CD4-positive, alpha-beta T cell (primary cell): Measurements from ENCODE around the gene OPA3. TPM values are rescaled to one million over a fixed set of nuclear protein-coding genes. Genes with fewer than 3 reads are reported as not detected.

Experiments used
- ATAC-seq: fragments of 200-7000 bp; cut with Tn5 transposase; one replicate; pipeline ENCODE4 v1.10.0; 2022; ENCODE audit warnings: mild to moderate bottlenecking; ENCODE audit not compliant: poor library complexity
- CTCF ChIA-PET: fragments of 350-600 bp; sonication (Branson Sonifier 250); formaldehyde crosslinking; loops from one replicate; lab custom pipeline; 2021; ENCODE audit warnings: antibody characterized with exemption, inconsistent platforms; lab: Charles Lee
- POLR2A ChIA-PET: fragments of 350-600 bp; sonication (Branson Sonifier 250); formaldehyde crosslinking; loops from one replicate; lab custom pipeline; 2021; ENCODE audit warnings: antibody characterized with exemption, inconsistent platforms; lab: Charles Lee
- DNase-seq, 14 experiments: peaks; one replicate each; pipeline ENCODE4 v3.0.0-alpha.2; 2013 to 2020; ENCODE audit warnings: mixed read lengths in 2 of 14
- H3K27ac ChIP-seq, 2 donors: one replicate each; pipeline versions ENCODE4 v1.5.1 to v1.7.0; 2013; ENCODE audit warnings: low read length in 2 of 2, low read depth in 1 of 2, mild to moderate bottlenecking in 1 of 2
- H3K27me3 ChIP-seq, 2 experiments: 1 replicate in 1 of 2; 2 replicates in 1 of 2; pipeline versions ENCODE4 v1.6.1 to v1.7.0; 2013; ENCODE audit warnings: low read length in 2 of 2, control low read depth in 1 of 2, mild to moderate bottlenecking in 1 of 2, moderate library complexity in 1 of 2; ENCODE audit not compliant: insufficient read depth in 2 of 2, control insufficient read depth in 1 of 2
- H3K36me3 ChIP-seq: one replicate; pipeline ENCODE4 v1.6.1; 2013; ENCODE audit warnings: low read length, control low read depth; ENCODE audit not compliant: insufficient read depth
- H3K4me1 ChIP-seq: one replicate; pipeline ENCODE4 v1.6.1; 2013; ENCODE audit warnings: low read length, control low read depth; ENCODE audit not compliant: insufficient read depth
- H3K4me3 ChIP-seq: one replicate; pipeline ENCODE4 v1.5.1; 2013; ENCODE audit warnings: mild to moderate bottlenecking, low read length, moderate library complexity
- H3K9me3 ChIP-seq, 2 experiments: 1 replicate in 1 of 2; 2 replicates in 1 of 2; pipeline versions ENCODE4 v1.6.1 to v1.7.0; 2013; ENCODE audit warnings: low read length in 2 of 2, mild to moderate bottlenecking in 2 of 2, control low read depth in 1 of 2, moderate library complexity in 1 of 2; ENCODE audit not compliant: control insufficient read depth in 1 of 2, insufficient read depth in 1 of 2
- H3K27ac Mint-ChIP-seq: one replicate; pipeline ENCODE4 v1.8.0; 2020; ENCODE audit warnings: mixed read lengths
- H3K27me3 Mint-ChIP-seq: one replicate; pipeline ENCODE4 v1.8.0; 2021; ENCODE audit warnings: mixed read lengths
- H3K36me3 Mint-ChIP-seq: one replicate; pipeline ENCODE4 v1.8.0; 2021; ENCODE audit warnings: low read depth, mixed read lengths
- H3K4me1 Mint-ChIP-seq: one replicate; pipeline ENCODE4 v1.8.0; 2021; ENCODE audit warnings: low read depth, mixed read lengths
- H3K4me3 Mint-ChIP-seq: one replicate; pipeline ENCODE4 v1.8.0; 2020; ENCODE audit warnings: mild to moderate bottlenecking, mixed read lengths
- H3K9me3 Mint-ChIP-seq: one replicate; pipeline ENCODE4 v1.8.0; 2020; ENCODE audit warnings: mixed read lengths
- CTCF ChIP-seq: fragments of 200-600 bp; IDR thresholded peaks from one replicate; pipeline ENCODE4 v1.8.0; 2022; ENCODE audit warnings: antibody characterized with exemption, mild to moderate bottlenecking
- intact Hi-C, 2 experiments: fragments of 100-400 bp; cut with DNase I in 1 of 2; cut with micrococcal nuclease in 1 of 2; formaldehyde crosslinking; loops; one replicate each; pipeline versions ENCODE4 v1.15.1 to v1.9.0; 2023 to 2025; cut with DNase I, micrococcal nuclease
- polyA plus RNA-seq, 2 donors: library from polyadenylated mRNA; unstranded; fragments of 120-200 nt; gene quantifications; one replicate each; pipeline ENCODE4 v1.2.1, GENCODE V29; 2013
- total RNA-seq, 174 experiments: library from RNA in 2 of 174; stranded (reverse) in 2 of 174; gene quantifications; one replicate each; pipeline ENCODE4 v1.2.3 and lab custom pipeline; 2021 to 2026

The OPA3 gene
- total RNA-seq (1 to 10 TPM; 3.1 to 3.2 TPM), total RNA-seq (lab: John Stamatoyannopoulos, UW) (15.7 to 56.5 (median 27.7) reads per million in 172 experiments)
- polyA plus RNA-seq (2013, experiment 1 of 2): 5.8 TPM
- polyA plus RNA-seq (2013, experiment 2 of 2): 6.5 TPM

DNA sequence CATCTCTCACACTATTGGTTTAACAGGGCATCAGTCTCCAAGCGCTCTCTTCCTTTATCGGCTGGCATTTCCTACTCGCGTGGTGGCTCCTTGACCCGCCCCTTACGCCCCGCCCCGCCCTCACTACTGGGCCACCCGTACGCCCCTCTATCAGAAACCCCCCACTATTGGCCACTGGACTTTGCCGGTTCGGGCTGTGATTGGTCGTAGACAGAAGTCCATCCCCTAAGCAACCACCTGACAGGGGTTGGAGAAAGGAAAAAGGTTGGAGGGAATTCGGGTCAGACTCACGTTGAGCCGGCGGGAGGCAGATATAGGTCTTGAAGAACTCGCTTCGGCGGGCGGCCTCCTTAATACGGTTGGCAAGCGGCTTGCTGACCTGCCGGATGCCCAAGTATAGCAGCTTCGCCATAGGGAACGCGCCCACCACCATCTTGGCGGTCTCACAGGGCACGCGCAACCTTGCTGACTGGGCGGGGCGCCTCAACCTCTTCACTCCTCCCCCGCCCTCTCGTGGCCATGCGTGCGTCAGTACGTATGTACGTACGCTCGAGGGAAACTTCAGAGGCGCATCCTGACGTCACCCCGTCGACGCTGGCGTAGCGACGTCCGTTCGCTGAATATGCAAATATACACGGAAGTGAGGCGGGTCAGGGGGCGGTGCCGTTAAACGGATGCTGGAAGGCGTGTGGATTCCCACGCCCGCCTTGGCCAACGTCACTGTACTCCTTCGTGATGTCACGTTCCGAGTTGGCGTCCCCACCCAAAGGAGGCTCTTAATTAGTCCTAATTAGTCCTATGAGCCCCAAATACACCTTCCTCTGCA lies at the start of gene OPA3:
TSS of gene OPA3 (minus strand) at position 471 of the 826 bp plus-strand sequence. CDS start at position 433, 38 bp downstream.
- intact Hi-C loops: loop anchor here (1.0 to 10.0 kb wide), 6 partner anchors 58 to 492 kb away; partner anchors contain the start of genes QPCTL (in 2 of the 2), ERCC1 (in 1 of the 2), PPP1R37 (in 1 of the 2) and SNRPD2 (in 1 of the 2)
- TF ChIP-seq CTCF: no peak
- ATAC-seq (peak; percentile 85), DNase-seq (peak; percentile 97 to 100 (median 99))
- peak within 1 kb of the TSS; percentile 98 to 99 for H3K27ac ChIP-seq
- H3K9me3 ChIP-seq: no peaks in the 10 kb centered on the region
- no peaks in the 10 kb centered on the region for H3K9me3 Mint-ChIP-seq
- H3K4me1 Mint-ChIP-seq: peaks cover 26% of the 10 kb centered on the region
- H3K4me1 ChIP-seq: peaks cover 21% of the 10 kb centered on the region
- peaks cover 12% of the 10 kb centered on the region for H3K27me3 Mint-ChIP-seq
- H3K4me3 Mint-ChIP-seq: peak within 1 kb of the TSS; percentile 88
- ChIA-PET CTCF (interaction anchor here (0.6 to 1.7 kb wide), 6 partner anchors 26 to 285 kb away, joined by 3 to 7 read pairs (median 4); partner anchors contain the start of gene QPCTL), POLR2A (interaction anchor here (0.6 to 1.9 kb wide), 13 partner anchors 13 to 133 kb away, joined by 3 to 10 read pairs (median 4); partner anchors contain the start of genes EML2, QPCTL and SNRPD2)
- peaks cover 5% of the 10 kb centered on the region for H3K36me3 ChIP-seq
- peaks cover 0 to under 1% of the 10 kb centered on the region in 2 experiments for H3K27me3 ChIP-seq
- H3K4me3 ChIP-seq: peak within 1 kb of the TSS; percentile 95
- peaks cover 14% of the 10 kb centered on the region for H3K36me3 Mint-ChIP-seq
- peak within 1 kb of the TSS; percentile 98 for H3K27ac Mint-ChIP-seq

DNA sequence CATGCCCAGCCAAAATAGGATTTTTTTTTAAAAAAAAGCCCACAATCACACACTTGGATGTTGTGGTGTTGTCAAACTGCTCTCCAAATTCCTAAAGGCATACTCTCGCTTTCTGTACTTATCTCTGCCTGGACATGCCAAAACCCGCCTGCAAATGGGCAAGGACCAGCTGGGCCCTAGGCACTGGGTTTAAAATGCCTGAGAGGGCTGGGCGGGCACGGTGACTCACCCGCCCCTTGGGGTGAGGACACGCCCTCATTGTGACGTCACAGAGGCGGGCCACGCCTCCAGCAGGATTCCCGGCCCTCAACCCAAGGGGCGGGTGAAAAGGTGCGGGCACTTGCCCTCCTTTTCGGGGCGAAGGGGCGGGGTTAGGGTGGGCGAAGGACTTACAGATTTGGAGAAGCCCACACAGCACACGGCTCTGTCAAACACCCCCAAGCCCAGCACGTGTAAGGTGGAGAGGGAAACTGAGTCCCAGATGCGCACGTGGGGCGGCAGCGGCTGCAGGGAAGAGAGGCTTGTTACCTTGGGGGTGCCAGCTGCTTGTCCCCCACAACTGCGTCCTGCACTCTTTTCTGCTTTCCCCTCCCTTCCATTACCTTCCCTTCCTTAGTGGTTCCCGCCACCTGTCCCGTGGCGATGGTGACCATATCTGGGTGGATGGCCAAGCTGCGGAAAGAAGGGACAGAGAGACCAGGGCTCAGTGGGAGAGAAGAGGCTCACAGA lies 48.0 kb upstream of the OPA3 start:
- H3K4me1 ChIP-seq: no peaks in the 10 kb centered on the region
- POLR2A ChIA-PET: no interaction called here
- DNase-seq: peak in 7 of 14 experiments; percentile 7 to 66 (median 23)
- no peak for ATAC-seq
- H3K4me1 Mint-ChIP-seq: no peaks in the 10 kb centered on the region
- CTCF ChIA-PET: no interaction called here
- H3K36me3 ChIP-seq: peaks cover 22% of the 10 kb centered on the region
- no peak overlapping the region for H3K27ac Mint-ChIP-seq
- intact Hi-C loops: no loop called here
- no peaks in the 10 kb centered on the region for H3K27me3 Mint-ChIP-seq
- no peak overlapping the region for H3K27ac ChIP-seq
- H3K27me3 ChIP-seq: no peaks in the 10 kb centered on the region
- H3K36me3 Mint-ChIP-seq: peaks cover 7% of the 10 kb centered on the region
- H3K4me3 Mint-ChIP-seq: no peak overlapping the region
- no peak overlapping the region for H3K4me3 ChIP-seq
- H3K9me3 ChIP-seq: no peaks in the 10 kb centered on the region
- no peaks in the 10 kb centered on the region for H3K9me3 Mint-ChIP-seq
- no peak for TF ChIP-seq CTCF

DNA sequence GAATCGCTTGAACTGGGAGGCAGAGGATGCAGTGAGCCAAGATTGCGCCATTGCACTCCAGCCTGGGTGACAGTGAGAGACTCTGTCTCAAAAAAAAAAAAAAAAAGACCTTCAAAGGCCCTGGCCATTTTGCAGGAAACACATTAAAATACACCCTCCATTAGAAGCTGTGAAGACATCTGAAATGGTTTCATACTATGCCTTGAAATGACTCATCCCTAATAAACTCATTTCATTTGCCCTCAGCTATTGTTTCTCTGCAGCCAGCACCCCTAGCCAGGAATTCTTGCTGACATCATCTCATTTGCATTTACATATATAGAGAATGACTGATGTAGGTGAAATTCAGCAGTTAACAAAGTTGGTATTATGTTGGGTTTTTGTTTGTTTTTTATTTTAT lies 45.9 kb upstream of the OPA3 start:
- Mint-ChIP-seq H3K4me1 (no peaks in the 10 kb centered on the region), H3K27me3 (no peaks in the 10 kb centered on the region), H3K36me3 (peaks cover 21% of the 10 kb centered on the region), H3K4me3 (no peak overlapping the region), H3K9me3 (no peaks in the 10 kb centered on the region), H3K27ac (no peak overlapping the region)
- Histone ChIP-seq H3K4me3 (no peak overlapping the region), H3K4me1 (no peaks in the 10 kb centered on the region), H3K36me3 (peaks cover 38% of the 10 kb centered on the region), H3K27me3 (no peaks in the 10 kb centered on the region), H3K9me3 (no peaks in the 10 kb centered on the region), H3K27ac (no peak overlapping the region)
- DNase-seq (no peak), ATAC-seq (no peak)
- ChIA-PET POLR2A (interaction anchor here (1.6 kb wide), 1 partner anchor 32 kb away, joined by 3 read pairs; no protein-coding TSS in a partner anchor), CTCF (interaction anchor here (0.6 to 2.2 kb wide), 3 partner anchors 9 to 893 kb away, joined by 3 to 17 read pairs (median 3); partner anchors contain the start of gene EML2)
- TF ChIP-seq CTCF: no peak
- intact Hi-C loops: no loop called here
